Nephron progenitor cell (in vitro differentiated cells): ENCODE results near the gene ZNF581.

Source experiments
- DNase-seq: peaks from one replicate; pipeline ENCODE4 v3.0.0; 2021
- H3K27ac Mint-ChIP-seq: 2 replicates; pipeline ENCODE4 v1.8.0; 2021; ENCODE audit warnings: mild to moderate bottlenecking, moderate library complexity, mixed read lengths
- H3K27me3 Mint-ChIP-seq: 2 replicates; pipeline ENCODE4 v1.8.0; 2021; ENCODE audit warnings: mild to moderate bottlenecking, low read depth, mixed read lengths; ENCODE audit not compliant: poor library complexity
- H3K36me3 Mint-ChIP-seq: 2 replicates; pipeline ENCODE4 v1.8.0; 2021; ENCODE audit warnings: low read depth, mixed read lengths
- H3K4me1 Mint-ChIP-seq: 2 replicates; pipeline ENCODE4 v1.8.0; 2021; ENCODE audit warnings: mixed read lengths
- H3K4me3 Mint-ChIP-seq: 2 replicates; pipeline ENCODE4 v1.8.0; 2021; ENCODE audit warnings: mild to moderate bottlenecking, moderate library complexity, mixed read lengths
- H3K9me3 Mint-ChIP-seq: 2 replicates; pipeline ENCODE4 v1.8.0; 2021; ENCODE audit warnings: mild to moderate bottlenecking, moderate library complexity, mixed read lengths
- CTCF ChIP-seq: fragments of 200-600 bp; sonication (generic); IDR thresholded peaks from 2 replicates; pipeline ENCODE4 v1.5.0; 2021; ENCODE audit warnings: antibody characterized with exemption

ZNF581 gene

GRCh38 chr19:55602104-55603001 lies 41.1 kb upstream of the ZNF581 start:
- no peak overlapping the region for H3K4me3 Mint-ChIP-seq

GRCh38 chr19:55603115-55603514 lies 40.3 kb upstream of the ZNF581 start:
- peaks cover 55% of the 10 kb centered on the region for H3K4me1 Mint-ChIP-seq
- H3K27ac Mint-ChIP-seq, result no peak overlapping the region
- DNase-seq, result no peak
- no peak for TF ChIP-seq CTCF
- peaks cover 29% of the 10 kb centered on the region for H3K36me3 Mint-ChIP-seq
- no peaks in the 10 kb centered on the region for H3K27me3 Mint-ChIP-seq
- peaks cover 6% of the 10 kb centered on the region for H3K9me3 Mint-ChIP-seq
- no peak overlapping the region for H3K4me3 Mint-ChIP-seq

More at GRCh38 chr19:55602104-55603001, 41.1 kb upstream of the ZNF581 start:
- H3K9me3 Mint-ChIP-seq, result peaks cover 6% of the 10 kb centered on the region
- no peaks in the 10 kb centered on the region for H3K27me3 Mint-ChIP-seq
- no peak for TF ChIP-seq CTCF
- peaks cover 53% of the 10 kb centered on the region for H3K4me1 Mint-ChIP-seq
- DNase-seq, result no peak
- no peak overlapping the region for H3K27ac Mint-ChIP-seq
- H3K36me3 Mint-ChIP-seq, result peaks cover 27% of the 10 kb centered on the region

- Mint-ChIP-seq H3K9me3 (peaks cover 6% of the 10 kb centered on the region), H3K36me3 (peaks cover 28% of the 10 kb centered on the region), H3K4me3 (peak overlapping the region; percentile 85), H3K4me1 (peaks cover 53% of the 10 kb centered on the region), H3K27ac (peak overlapping the region; percentile 91), H3K27me3 (no peaks in the 10 kb centered on the region)
- no peak for DNase-seq
- no peak for TF ChIP-seq CTCF
Observed at GRCh38 chr19:55603581-55604292, 39.7 kb upstream of the ZNF581 start.

GRCh38 chr19:55605207-55605636 lies 38.2 kb upstream of the ZNF581 start:
- Mint-ChIP-seq H3K27ac (peak overlapping the region; percentile 96), H3K27me3 (no peaks in the 10 kb centered on the region), H3K9me3 (peaks cover 6% of the 10 kb centered on the region), H3K4me3 (peak overlapping the region; percentile 85), H3K4me1 (peaks cover 51% of the 10 kb centered on the region), H3K36me3 (peaks cover 40% of the 10 kb centered on the region)
- TF ChIP-seq CTCF, result no peak
- DNase-seq, result peak; percentile 99

GRCh38 chr19:55605637-55606470 lies 37.6 kb upstream of the ZNF581 start, which contains the start of gene ZNF865:
TSS of gene ZNF865 (plus strand) at chr19:55605647. CDS start at chr19:55613619, 7,972 bp downstream.
- TF ChIP-seq CTCF, result peak; percentile 65
- peak within 1 kb of the TSS; percentile 98 for H3K27ac Mint-ChIP-seq
- peak within 1 kb of the TSS; percentile 95 for H3K4me3 Mint-ChIP-seq
- peaks cover 46% of the 10 kb centered on the region for H3K36me3 Mint-ChIP-seq
- H3K9me3 Mint-ChIP-seq, result peaks cover 6% of the 10 kb centered on the region
- H3K4me1 Mint-ChIP-seq, result peaks cover 54% of the 10 kb centered on the region
- peak; percentile 79 for DNase-seq
- H3K27me3 Mint-ChIP-seq, result no peaks in the 10 kb centered on the region
